ENCODE results near the gene ATP9B. TPM values are rescaled to one million over a fixed set of nuclear protein-coding genes. Genes with fewer than 3 reads are reported as not detected.
A peak's percentile ranks its signal among the peaks of the same experiment; 100 is the strongest.

Gene ATP9B
- total RNA-seq, 1 experiment from 2014 or later = 8.0 TPM

DNA sequence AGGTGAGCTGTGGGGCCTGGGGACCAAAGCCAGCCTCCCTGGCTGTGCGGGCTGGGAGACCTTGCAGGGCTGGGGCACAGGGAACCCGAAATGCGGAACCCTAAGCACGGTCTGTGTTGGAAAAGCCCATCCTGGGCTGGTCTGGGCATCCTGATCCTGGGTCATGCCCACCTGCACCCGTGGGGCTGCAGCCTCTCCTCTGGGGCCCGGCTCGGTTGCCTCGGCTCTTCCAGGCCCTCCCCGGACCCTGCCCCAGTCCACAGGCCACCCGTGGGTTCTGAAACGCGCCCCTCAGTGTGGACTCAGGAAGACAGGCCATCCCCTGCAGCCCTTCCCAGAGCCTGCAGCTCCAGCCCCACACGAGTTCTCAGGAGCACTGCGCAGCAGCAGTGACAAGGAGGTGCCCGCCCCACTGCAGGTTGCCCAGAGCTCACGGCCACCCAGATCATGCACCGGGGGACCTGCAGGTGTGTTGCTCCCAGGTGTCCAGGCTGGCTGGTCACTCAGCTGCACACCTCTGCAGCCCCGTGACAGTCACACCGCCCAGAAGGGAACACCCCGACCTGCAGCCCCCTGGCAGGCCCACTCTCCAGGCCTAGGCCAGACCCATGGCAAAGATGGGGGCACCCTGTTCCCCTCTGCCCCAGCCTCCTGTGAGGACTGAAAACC, 314.3 kb downstream of the ATP9B start:
- no peaks in the 10 kb centered on the region for H3K27me3 ChIP-seq (ENCODE audit: control insufficient read depth, insufficient read depth, low read length)
- peak; percentile 45 for DNase-seq

DNA sequence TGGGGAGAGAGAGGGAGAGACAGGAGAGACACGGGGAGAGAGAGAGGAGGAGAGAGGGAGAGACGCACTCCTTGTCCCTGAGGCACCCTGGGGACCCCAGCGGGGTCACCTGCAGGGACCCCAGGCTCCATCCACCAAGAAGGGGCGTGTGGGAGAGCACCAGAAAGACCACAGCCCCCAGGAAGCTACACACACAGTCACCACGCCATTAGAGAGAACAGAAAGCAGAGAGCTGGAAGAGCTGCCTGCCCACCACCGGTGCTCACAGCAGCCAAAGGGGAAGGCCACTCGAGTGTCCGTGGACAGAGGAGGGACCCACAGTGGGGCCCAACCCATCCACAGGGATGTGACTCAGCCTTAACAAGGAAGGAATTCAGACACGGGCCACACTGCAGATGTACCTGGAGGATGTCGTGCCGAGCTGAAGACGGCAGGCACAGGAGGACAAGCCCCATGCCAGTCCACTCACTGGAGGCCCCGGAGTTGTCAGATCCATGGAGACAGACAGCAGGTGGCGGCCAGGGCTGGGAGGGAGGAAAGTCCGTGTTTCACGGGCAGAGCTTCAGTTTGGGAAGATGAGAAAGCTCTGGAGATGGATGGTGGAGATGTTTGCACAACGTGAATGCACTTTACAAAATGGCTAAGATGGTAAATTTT, 315.1 kb downstream of the ATP9B start:
- Histone ChIP-seq H3K27me3 (ENCODE audit: control insufficient read depth, insufficient read depth, low read length) (no peaks in the 10 kb centered on the region), H3K36me3 (replicated peaks; ENCODE audit: control insufficient read depth, insufficient read depth, low read length) (no peaks in the 10 kb centered on the region)
- DNase-seq = peak; percentile 53

More for the DNA sequence above, 314.3 kb downstream of the ATP9B start:
- no peak overlapping the region for H3K4me3 ChIP-seq (ENCODE audit: insufficient read depth, low read depth, low read length)
- H3K36me3 ChIP-seq (replicated peaks; ENCODE audit: control insufficient read depth, insufficient read depth, low read length) = no peaks in the 10 kb centered on the region

GRCh38 chr18:79384834-79385233, 315.6 kb downstream of the ATP9B start:
- Histone ChIP-seq H3K36me3 (replicated peaks; ENCODE audit: control insufficient read depth, insufficient read depth, low read length) (no peaks in the 10 kb centered on the region), H3K27me3 (ENCODE audit: control insufficient read depth, insufficient read depth, low read length) (no peaks in the 10 kb centered on the region), H3K4me3 (ENCODE audit: insufficient read depth, low read depth, low read length) (no peak overlapping the region)
- DNase-seq = peak; percentile 41

More for the DNA sequence above, 315.1 kb downstream of the ATP9B start:
- no peak overlapping the region for H3K4me3 ChIP-seq (ENCODE audit: insufficient read depth, low read depth, low read length)

DNA sequence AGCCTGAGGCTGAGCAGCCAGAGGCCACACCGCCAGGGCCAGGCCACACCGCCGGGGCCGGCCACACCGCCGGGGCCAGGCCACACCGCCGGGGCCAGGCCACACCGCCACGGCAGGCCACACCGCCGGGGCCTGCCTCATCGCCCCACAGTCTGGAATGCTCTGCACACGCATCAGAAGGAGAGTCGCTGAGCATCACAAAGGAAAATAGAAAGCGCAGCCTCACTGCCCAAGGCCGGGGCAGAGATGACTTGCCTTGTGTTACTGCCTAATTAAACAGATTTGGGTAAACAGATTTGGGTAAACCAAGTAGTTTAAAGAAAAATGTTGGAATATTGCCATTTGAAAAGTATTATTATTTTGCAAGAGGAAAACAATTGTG, 316.1 kb downstream of the ATP9B start:
- H3K36me3 ChIP-seq (replicated peaks; ENCODE audit: control insufficient read depth, insufficient read depth, low read length) = no peaks in the 10 kb centered on the region
- H3K27me3 ChIP-seq (ENCODE audit: control insufficient read depth, insufficient read depth, low read length) = no peaks in the 10 kb centered on the region
- no peak overlapping the region for H3K4me3 ChIP-seq (ENCODE audit: insufficient read depth, low read depth, low read length)
- peak; percentile 41 for DNase-seq

- Histone ChIP-seq H3K36me3 (replicated peaks; ENCODE audit: control insufficient read depth, insufficient read depth, low read length) (no peaks in the 10 kb centered on the region), H3K27me3 (ENCODE audit: control insufficient read depth, insufficient read depth, low read length) (no peaks in the 10 kb centered on the region)
- peak; percentile 46 for DNase-seq
Observed at GRCh38 chr18:79385708-79386341, 316.6 kb downstream of the ATP9B start.

DNA sequence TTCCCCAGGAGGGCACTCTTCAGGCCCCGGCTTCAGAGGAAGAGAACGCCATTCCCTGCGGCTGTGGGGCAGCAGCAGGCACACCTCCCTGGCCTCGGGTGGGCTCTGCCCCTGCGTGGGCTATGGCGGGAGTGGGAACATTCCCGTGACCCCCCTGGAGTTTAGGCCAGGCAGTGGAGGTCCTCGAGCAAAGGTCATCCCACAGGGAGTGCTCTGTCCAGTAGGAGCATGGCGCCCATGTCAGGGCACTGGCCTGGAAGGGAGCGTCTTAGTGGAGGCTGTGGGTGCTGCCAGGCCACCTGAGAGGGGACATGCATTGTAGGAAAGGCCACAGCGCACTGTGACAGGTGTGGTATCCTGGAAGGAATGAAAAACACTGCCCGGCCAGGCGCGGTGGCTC, 317.4 kb downstream of the ATP9B start:
- Histone ChIP-seq H3K36me3 (replicated peaks; ENCODE audit: control insufficient read depth, insufficient read depth, low read length) (no peaks in the 10 kb centered on the region), H3K4me3 (ENCODE audit: insufficient read depth, low read depth, low read length) (no peak overlapping the region), H3K27me3 (ENCODE audit: control insufficient read depth, insufficient read depth, low read length) (no peaks in the 10 kb centered on the region)
- DNase-seq = no peak

More at GRCh38 chr18:79385708-79386341, 316.6 kb downstream of the ATP9B start:
- no peak overlapping the region for H3K4me3 ChIP-seq (ENCODE audit: insufficient read depth, low read depth, low read length)

DNA sequence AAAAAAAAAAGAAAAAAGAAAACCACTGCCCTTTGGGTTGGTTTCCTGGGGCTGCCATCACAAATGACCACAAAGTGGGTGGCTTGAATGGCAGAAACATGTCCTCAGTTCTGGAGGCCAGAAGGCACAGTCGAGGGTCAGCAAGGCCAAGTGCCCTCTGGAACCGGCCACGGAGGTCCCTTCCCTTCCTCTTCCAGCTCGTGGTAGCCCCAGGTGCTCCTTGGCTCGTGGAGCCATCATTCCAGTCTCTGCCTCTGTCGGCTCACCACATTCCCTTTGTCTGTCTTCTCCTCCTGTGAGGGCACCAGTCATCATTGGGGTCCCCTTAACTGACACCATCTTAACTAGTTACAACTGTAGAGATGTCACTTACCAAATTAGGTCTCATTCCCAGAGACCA, 318.0 kb downstream of the ATP9B start:
- Histone ChIP-seq H3K36me3 (replicated peaks; ENCODE audit: control insufficient read depth, insufficient read depth, low read length) (no peaks in the 10 kb centered on the region), H3K4me3 (ENCODE audit: insufficient read depth, low read depth, low read length) (no peak overlapping the region), H3K27me3 (ENCODE audit: control insufficient read depth, insufficient read depth, low read length) (peaks cover 4% of the 10 kb centered on the region; the same call in 1 of the 2 replicates)
- DNase-seq = peak; percentile 22

DNA sequence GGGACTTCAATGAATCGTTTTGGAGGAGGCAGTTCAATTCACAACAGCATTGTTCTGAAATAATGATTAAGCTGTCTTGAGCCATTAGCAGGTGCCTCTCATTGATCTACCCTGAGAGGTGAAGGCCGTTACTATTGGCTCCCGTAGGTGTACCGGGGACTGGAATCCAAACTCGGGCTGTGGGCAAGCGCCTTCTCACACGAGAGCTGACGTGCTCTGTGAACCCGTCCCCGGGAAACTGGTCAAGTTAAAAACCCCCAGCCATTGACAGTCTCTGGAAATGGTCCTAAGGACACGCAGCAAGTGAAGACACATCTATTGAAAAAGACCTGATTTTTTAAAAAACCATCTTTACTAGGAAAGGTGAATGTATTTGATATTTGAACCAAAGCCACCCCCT, 318.4 kb downstream of the ATP9B start:
- Histone ChIP-seq H3K36me3 (replicated peaks; ENCODE audit: control insufficient read depth, insufficient read depth, low read length) (no peaks in the 10 kb centered on the region), H3K27me3 (ENCODE audit: control insufficient read depth, insufficient read depth, low read length) (peaks cover 8% of the 10 kb centered on the region), H3K4me3 (ENCODE audit: insufficient read depth, low read depth, low read length) (no peak overlapping the region)
- DNase-seq = peak; percentile 37

- no peak overlapping the region for H3K4me3 ChIP-seq (ENCODE audit: insufficient read depth, low read depth, low read length)
- H3K36me3 ChIP-seq (replicated peaks; ENCODE audit: control insufficient read depth, insufficient read depth, low read length) = no peaks in the 10 kb centered on the region
- peaks cover 12% of the 10 kb centered on the region for H3K27me3 ChIP-seq (ENCODE audit: control insufficient read depth, insufficient read depth, low read length)
- DNase-seq = peak; percentile 33
Observed at GRCh38 chr18:79388043-79388442, 318.8 kb downstream of the ATP9B start.

DNA sequence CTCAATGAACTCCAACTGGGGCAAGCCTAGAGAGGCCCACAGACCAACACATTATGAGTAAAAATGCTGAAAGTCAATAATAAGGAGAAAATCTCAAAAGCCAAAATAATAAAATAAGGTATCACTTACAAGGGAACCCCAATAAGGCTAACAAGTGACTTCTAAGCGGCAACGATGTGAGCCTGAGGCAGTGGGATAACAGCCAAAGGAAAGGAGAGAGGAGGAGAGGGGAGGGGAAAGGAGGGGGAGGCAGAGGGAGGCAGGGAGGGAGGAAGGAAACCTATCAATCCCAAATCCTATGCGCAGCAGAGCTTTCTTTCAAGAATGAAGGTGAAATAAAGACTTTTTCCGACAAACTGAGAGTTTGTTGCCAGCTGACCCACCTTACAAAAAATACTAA, 320.5 kb downstream of the ATP9B start:
- no peak for DNase-seq
- H3K4me3 ChIP-seq (ENCODE audit: insufficient read depth, low read depth, low read length) = no peak overlapping the region
- H3K36me3 ChIP-seq (replicated peaks; ENCODE audit: control insufficient read depth, insufficient read depth, low read length) = no peaks in the 10 kb centered on the region
- peaks cover 21% of the 10 kb centered on the region for H3K27me3 ChIP-seq (ENCODE audit: control insufficient read depth, insufficient read depth, low read length)

- Histone ChIP-seq H3K4me3 (ENCODE audit: insufficient read depth, low read depth, low read length) (no peak overlapping the region), H3K36me3 (replicated peaks; ENCODE audit: control insufficient read depth, insufficient read depth, low read length) (no peaks in the 10 kb centered on the region), H3K27me3 (ENCODE audit: control insufficient read depth, insufficient read depth, low read length) (peaks cover 38% of the 10 kb centered on the region)
- no peak for DNase-seq
Observed at GRCh38 chr18:79392226-79392625, 323.0 kb downstream of the ATP9B start.

DNA sequence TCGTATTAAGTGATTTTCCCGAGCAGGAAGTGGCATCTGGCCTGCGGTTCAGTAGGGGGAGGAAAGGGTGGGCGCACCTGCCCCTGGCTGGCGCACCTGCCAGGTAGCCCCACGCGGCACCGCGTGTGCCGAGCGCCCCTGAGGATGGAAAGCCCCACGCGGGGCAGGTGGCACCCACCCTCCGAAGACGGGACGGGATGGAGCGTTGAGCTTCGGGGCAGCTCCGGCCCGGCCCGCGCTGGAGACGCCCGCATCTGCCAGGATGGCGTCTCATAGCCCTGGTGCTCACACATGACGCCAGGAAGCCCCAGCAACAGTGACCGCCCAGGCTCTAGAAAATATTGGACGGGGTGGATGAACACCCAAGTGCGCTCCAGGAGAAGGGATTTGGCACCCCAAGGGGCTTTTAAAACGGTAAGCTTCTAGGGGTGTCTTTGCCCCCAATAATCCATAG, 324.0 kb downstream of the ATP9B start:
- Histone ChIP-seq H3K27me3 (ENCODE audit: control insufficient read depth, insufficient read depth, low read length) (peaks cover 48% of the 10 kb centered on the region), H3K4me3 (ENCODE audit: insufficient read depth, low read depth, low read length) (peak overlapping the region; percentile 41), H3K36me3 (replicated peaks; ENCODE audit: control insufficient read depth, insufficient read depth, low read length) (no peaks in the 10 kb centered on the region)
- peak; percentile 86 for DNase-seq

DNA sequence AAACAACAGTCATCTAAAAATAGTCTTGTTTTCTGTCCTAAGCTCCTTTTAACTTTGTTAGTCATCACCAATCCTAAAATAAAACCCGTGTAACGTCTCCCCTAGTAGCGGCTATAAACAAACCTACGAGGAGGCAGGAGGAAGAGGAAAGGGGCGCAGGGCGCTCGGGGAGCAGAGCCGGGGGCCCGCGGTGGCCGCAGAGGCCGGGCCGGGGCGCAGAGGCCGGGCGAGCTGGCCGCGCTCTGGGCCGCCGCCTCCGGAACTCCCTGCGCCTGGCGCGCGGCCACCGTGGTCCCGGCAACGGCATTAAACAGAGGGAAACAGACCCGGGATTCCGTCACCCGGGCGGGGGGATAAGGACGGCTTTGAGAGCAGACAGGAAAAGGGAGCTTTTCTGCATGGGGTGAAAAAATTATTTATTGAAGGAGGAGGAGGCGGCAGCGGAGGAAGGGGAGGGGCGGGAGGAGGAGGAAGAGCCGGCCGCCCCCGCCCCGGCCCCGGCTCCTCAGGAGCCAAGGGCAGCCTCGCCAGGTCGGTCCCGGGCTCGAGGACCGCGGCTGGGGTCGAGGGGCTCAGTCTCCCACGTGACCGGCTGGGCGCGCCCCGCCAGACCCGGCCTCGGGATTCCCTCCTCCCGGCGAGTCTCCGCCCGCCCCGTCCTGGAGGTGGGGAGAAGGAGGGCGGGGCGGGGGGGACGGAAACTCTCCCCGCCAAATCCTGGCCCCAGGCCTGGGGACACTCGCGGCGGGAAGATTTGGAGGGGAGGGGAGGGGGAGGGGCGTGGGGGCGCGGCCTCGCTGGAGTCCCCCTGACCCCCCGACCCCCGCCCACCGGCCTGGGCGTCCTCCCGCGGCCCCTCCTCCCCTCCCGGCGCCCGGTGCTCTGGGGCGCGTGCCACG, 324.7 kb downstream of the ATP9B start:
- DNase-seq = peak; percentile 97
- no peaks in the 10 kb centered on the region for H3K36me3 ChIP-seq (replicated peaks; ENCODE audit: control insufficient read depth, insufficient read depth, low read length)
- H3K4me3 ChIP-seq (ENCODE audit: insufficient read depth, low read depth, low read length) = peak overlapping the region; percentile 41
- peaks cover 55% of the 10 kb centered on the region for H3K27me3 ChIP-seq (ENCODE audit: control insufficient read depth, insufficient read depth, low read length)
